ENCODE results near the gene KIAA1755.

KIAA1755 gene

GRCh38 chr20:38260378-38261053 is at the start of gene KIAA1755:
KIAA1755 (minus strand) TSS chr20:38260735; CDS start chr20:38260500, 235 bp downstream.
- TF ChIP-seq EZH2phosphoT487 (IDR thresholded peaks at IDR 0.05; ENCODE audit: borderline replicate concordance, low read length), result no peak
- TF ChIP-seq, protein P1, sequence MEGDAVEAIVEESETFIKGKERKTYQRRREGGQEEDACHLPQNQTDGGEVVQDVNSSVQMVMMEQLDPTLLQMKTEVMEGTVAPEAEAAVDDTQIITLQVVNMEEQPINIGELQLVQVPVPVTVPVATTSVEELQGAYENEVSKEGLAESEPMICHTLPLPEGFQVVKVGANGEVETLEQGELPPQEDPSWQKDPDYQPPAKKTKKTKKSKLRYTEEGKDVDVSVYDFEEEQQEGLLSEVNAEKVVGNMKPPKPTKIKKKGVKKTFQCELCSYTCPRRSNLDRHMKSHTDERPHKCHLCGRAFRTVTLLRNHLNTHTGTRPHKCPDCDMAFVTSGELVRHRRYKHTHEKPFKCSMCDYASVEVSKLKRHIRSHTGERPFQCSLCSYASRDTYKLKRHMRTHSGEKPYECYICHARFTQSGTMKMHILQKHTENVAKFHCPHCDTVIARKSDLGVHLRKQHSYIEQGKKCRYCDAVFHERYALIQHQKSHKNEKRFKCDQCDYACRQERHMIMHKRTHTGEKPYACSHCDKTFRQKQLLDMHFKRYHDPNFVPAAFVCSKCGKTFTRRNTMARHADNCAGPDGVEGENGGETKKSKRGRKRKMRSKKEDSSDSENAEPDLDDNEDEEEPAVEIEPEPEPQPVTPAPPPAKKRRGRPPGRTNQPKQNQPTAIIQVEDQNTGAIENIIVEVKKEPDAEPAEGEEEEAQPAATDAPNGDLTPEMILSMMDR (IDR thresholded peaks at IDR 0.05; ENCODE audit: low read depth, low read length, poor library complexity, severe bottlenecking), result no peak
- Histone ChIP-seq H3K9me3 (ENCODE audit: control insufficient read depth, insufficient read depth, low read length) (no peaks in the 10 kb centered on the region), H3K4me3 (ENCODE audit: low read length) (no peak within 1 kb of the TSS), H3K27me3 (ENCODE audit: control insufficient read depth, low read length) (no peaks in the 10 kb centered on the region), H3K79me2 (ENCODE audit: control insufficient read depth, low read length) (no peaks in the 10 kb centered on the region), H3K4me2 (ENCODE audit: low read length) (no peak within 1 kb of the TSS), H3K36me3 (ENCODE audit: control insufficient read depth, low read length) (no peaks in the 10 kb centered on the region), H3K9me2 (replicated peaks; ENCODE audit: control insufficient read depth, low read length) (no peaks in the 10 kb centered on the region), H4K20me1 (ENCODE audit: control insufficient read depth, insufficient read depth, low read depth, low read length) (no peaks in the 10 kb centered on the region), H3F3A (ENCODE audit: control insufficient read depth, insufficient read depth) (no peaks in the 10 kb centered on the region), H3K27ac (ENCODE audit: low read depth, low read length) (no peak within 1 kb of the TSS), H3K4me1 (ENCODE audit: control insufficient read depth, low read length) (no peaks in the 10 kb centered on the region)

DNA sequence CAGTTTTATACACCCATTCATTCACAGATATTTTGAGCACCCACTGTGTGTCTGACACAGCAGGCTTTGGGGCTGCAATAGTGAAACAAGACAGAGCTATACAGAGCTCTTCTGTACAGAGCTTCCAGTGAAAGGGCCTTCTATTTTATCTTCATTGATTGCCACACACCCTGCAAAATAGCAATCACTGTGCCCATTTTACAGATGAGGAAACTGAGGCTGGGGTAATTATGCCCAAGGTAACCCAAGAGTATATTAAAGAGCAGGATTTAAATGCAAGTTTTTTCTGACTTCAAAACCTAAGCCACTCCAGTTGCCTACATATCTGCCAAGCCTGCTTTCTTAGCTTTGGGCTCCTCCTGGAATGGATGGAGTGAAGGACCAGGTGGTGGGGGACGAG is 47.9 kb upstream of the KIAA1755 start:
- no peak overlapping the region for H3K27ac ChIP-seq (ENCODE audit: low read depth, low read length)
- no peaks in the 10 kb centered on the region for H3F3A ChIP-seq (ENCODE audit: control insufficient read depth, insufficient read depth)
- H3K9me3 ChIP-seq (ENCODE audit: control insufficient read depth, insufficient read depth, low read length), result peaks cover under 1% of the 10 kb centered on the region; the same call in 1 of the 2 replicates
- H3K79me2 ChIP-seq (ENCODE audit: control insufficient read depth, low read length), result no peaks in the 10 kb centered on the region
- TF ChIP-seq, protein P1 (IDR thresholded peaks at IDR 0.05; ENCODE audit: low read depth, low read length, poor library complexity, severe bottlenecking), result no peak
- TF ChIP-seq EZH2phosphoT487 (IDR thresholded peaks at IDR 0.05; ENCODE audit: borderline replicate concordance, low read length), result no peak
- H4K20me1 ChIP-seq (ENCODE audit: control insufficient read depth, insufficient read depth, low read depth, low read length), result no peaks in the 10 kb centered on the region
- H3K4me3 ChIP-seq (ENCODE audit: low read length), result no peak overlapping the region
- no peaks in the 10 kb centered on the region; the same call in 1 of the 2 replicates for H3K27me3 ChIP-seq (ENCODE audit: control insufficient read depth, low read length)
- no peaks in the 10 kb centered on the region for H3K9me2 ChIP-seq (replicated peaks; ENCODE audit: control insufficient read depth, low read length)
- no peaks in the 10 kb centered on the region for H3K36me3 ChIP-seq (ENCODE audit: control insufficient read depth, low read length)
- no peak overlapping the region for H3K4me2 ChIP-seq (ENCODE audit: low read length)
- H3K4me1 ChIP-seq (ENCODE audit: control insufficient read depth, low read length), result no peaks in the 10 kb centered on the region

DNA sequence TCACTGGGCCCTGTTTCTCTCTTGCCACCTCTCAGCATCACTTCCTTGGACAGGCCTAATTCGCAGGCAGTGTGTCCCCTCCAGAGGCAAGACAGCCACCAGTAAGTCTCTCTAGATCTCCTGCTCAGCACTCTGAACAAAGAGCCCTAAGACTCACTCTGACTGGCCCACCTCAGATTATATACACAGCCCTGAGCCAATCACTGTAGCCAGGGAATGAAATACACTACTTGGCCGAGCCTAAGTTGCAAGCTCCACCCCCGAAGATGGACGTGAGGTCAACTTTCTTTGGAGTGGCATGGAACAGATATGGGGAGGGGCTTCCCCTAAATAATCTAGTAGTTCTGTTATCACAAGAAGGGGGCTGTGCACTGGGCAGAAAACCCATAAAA is 47.5 kb upstream of the KIAA1755 start:
- H3K79me2 ChIP-seq (ENCODE audit: control insufficient read depth, low read length), result no peaks in the 10 kb centered on the region
- no peak overlapping the region for H3K4me3 ChIP-seq (ENCODE audit: low read length)
- H3K9me3 ChIP-seq (ENCODE audit: control insufficient read depth, insufficient read depth, low read length), result no peaks in the 10 kb centered on the region
- H4K20me1 ChIP-seq (ENCODE audit: control insufficient read depth, insufficient read depth, low read depth, low read length), result no peaks in the 10 kb centered on the region
- no peaks in the 10 kb centered on the region for H3F3A ChIP-seq (ENCODE audit: control insufficient read depth, insufficient read depth)
- peaks cover 1% of the 10 kb centered on the region; the same call in 1 of the 2 replicates for H3K27me3 ChIP-seq (ENCODE audit: control insufficient read depth, low read length)
- H3K27ac ChIP-seq (ENCODE audit: low read depth, low read length), result no peak overlapping the region
- H3K4me2 ChIP-seq (ENCODE audit: low read length), result no peak overlapping the region
- H3K4me1 ChIP-seq (ENCODE audit: control insufficient read depth, low read length), result no peaks in the 10 kb centered on the region
- H3K36me3 ChIP-seq (ENCODE audit: control insufficient read depth, low read length), result no peaks in the 10 kb centered on the region
- H3K9me2 ChIP-seq (replicated peaks; ENCODE audit: control insufficient read depth, low read length), result no peaks in the 10 kb centered on the region
- TF ChIP-seq, protein P1 (IDR thresholded peaks at IDR 0.05; ENCODE audit: low read depth, low read length, poor library complexity, severe bottlenecking), result no peak
- TF ChIP-seq EZH2phosphoT487 (IDR thresholded peaks at IDR 0.05; ENCODE audit: borderline replicate concordance, low read length), result no peak

Measured in DOHH2 (cell line).